Measurements from ENCODE around the gene QARS1. TPM values are rescaled to one million over a fixed set of nuclear protein-coding genes. Genes with fewer than 3 reads are reported as not detected.

QARS1 gene
- total RNA-seq (100 to 1,000 TPM; 214 to 269 TPM), total RNA-seq (120 to 188 reads per million in 2 donors)

DNA sequence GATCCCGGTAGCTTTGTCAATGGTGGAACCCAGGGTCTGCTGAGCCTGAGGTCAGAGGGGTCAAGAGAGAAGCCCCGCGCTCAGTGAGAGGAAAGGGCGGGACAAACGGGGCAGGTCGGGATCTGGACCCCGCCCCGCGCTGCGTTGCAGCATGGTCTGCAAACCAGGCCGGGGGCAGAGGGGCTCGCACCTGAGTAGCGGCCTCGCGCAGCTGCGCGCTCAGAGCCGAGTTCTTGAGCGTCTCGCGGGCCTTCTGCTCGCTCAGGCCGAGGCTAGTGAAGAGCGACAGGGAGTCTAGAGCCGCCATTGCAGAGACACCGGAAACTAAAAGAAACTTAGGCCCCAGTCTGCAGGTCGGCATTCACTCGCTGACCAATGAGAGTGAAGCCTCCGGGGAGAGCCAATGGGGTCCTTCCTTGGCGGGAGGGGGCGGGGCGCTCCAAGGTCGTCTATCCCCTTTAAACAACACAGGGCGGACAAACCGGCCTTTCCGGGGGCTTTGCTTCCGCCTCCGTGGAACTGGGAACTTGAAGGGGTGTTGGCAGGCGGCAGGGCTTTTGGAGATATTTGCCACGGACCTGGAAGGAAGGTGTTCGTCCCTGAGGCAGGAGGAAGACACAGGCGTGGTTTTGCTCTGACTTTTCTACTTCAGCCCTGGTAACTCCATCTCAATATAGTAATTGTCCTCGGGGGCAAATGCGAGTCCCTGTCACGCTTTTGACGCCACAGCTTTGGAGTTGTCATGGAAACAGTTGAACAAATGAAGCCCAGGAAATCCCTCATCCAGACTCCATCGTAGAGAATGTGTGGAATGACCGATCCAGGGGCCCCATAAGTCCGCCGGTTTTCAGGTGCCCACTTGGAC, at the start of gene QARS1:
QARS1 (minus strand) TSS at position 331 of the 865 bp plus-strand sequence; CDS start at position 307, 24 bp downstream.
- no peaks in the 10 kb centered on the region for H3K9me3 ChIP-seq (ENCODE audit: control insufficient read depth, low read length, poor library complexity, severe bottlenecking)
- peaks cover 6% of the 10 kb centered on the region for H3K36me3 Mint-ChIP-seq (ENCODE audit: low read depth)
- H3K27me3 Mint-ChIP-seq, result no peaks in the 10 kb centered on the region
- H3K4me1 Mint-ChIP-seq, result peaks cover 30% of the 10 kb centered on the region
- H3K27ac Mint-ChIP-seq, result peak within 1 kb of the TSS; percentile 96
- peak within 1 kb of the TSS; percentile 96 for H3K4me3 Mint-ChIP-seq
- peak; percentile 99 for ATAC-seq
- DNase-seq, result peak; percentile 77 to 81 (median 79)

DNA sequence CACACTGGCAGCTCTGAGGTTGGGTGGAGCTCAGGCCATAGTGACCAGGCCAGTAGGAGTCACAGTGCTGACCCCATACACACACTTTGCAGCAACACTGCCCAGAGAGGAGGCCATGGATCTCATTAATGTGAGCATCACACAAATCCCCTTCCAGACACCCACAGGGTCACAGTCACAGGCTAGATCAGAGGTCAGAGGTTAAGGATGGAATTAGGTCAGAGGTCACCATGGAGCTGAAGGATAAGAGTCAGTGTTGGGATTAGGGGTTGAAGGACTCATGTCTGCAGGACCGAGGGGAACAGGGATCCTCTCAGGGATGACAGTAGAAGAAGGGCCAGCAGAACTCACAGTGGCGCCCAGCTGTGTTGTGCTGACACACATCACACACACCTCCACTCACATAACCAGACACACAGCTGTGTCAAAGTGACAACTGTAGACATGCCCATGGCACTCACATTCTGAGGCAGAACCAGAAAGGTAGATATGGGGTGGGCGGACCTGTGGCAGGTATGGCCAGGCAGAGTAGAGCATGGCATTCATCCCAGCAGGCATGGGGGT, 48.9 kb upstream of the QARS1 start:
- Mint-ChIP-seq H3K27ac (peak overlapping the region; percentile 19), H3K4me3 (no peak overlapping the region), H3K36me3 (ENCODE audit: low read depth) (no peaks in the 10 kb centered on the region), H3K27me3 (no peaks in the 10 kb centered on the region), H3K4me1 (peaks cover 4% of the 10 kb centered on the region)
- no peaks in the 10 kb centered on the region for H3K9me3 ChIP-seq (ENCODE audit: control insufficient read depth, low read length, poor library complexity, severe bottlenecking)
- DNase-seq (no peak), ATAC-seq (no peak)

DNA sequence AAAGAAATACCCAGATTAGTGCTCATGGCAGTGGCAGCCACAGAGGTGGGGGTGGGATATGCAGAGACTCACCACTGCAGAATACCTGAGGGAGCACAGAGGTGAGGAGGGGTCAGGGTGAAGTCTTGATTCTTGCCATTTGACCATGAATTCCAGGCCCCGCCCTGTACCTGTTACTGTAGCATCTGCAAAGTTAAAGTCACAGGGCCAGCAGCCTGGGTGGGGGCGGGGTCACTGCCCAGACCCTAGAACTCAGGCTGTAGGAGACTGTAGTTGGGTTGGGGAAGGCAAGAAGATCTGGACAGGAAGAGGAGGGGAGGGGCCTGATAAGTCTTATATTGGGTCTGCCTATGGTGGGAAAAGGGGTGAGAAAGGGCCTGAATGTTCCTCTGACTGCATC, 47.1 kb upstream of the QARS1 start:
- H3K9me3 ChIP-seq (ENCODE audit: control insufficient read depth, low read length, poor library complexity, severe bottlenecking), result no peaks in the 10 kb centered on the region
- H3K36me3 Mint-ChIP-seq (ENCODE audit: low read depth), result no peaks in the 10 kb centered on the region
- H3K27ac Mint-ChIP-seq, result peak overlapping the region; percentile 39
- ATAC-seq (no peak), DNase-seq (no peak)
- no peaks in the 10 kb centered on the region for H3K4me1 Mint-ChIP-seq
- H3K4me3 Mint-ChIP-seq, result no peak overlapping the region
- H3K27me3 Mint-ChIP-seq, result no peaks in the 10 kb centered on the region

DNA sequence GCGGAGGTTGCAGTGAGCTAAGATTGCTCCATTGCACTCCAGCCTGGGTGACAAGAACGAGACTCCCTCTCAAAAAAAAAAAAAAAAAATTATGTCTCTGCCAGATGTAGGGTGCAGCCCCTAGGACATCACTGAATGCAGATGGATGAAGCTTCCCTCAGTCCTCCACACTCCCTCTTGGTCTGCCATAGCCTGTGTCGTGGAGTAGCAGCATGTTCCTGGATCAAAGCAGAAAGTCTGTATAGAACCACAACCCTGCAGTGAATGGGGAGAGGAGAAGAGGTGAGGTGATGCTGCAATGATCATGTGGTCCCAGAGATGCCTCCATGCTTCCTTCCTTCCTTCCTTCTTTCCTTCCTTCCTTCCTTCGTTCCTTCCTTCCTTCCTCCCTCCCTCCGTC, 43.6 kb upstream of the QARS1 start:
- H3K4me1 Mint-ChIP-seq, result no peaks in the 10 kb centered on the region

DNA sequence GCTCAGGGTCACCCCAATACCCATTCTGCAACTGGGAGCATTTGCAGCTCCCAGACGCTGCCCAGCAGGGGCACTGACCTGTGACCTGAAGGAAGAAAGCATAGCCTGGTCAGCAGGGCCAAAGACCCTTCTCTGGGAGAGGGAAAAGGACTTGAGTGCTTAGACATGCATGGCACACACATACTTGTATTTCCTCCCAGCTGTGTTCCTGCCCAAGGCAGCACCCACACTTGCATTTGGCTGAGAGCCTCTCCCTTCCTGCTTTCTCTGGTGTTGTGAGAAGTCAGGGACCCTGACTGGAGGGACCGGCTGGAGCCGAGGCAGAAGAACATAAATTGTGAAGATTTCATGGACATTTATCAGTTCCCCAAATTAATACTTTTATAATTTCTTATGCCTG, 35.5 kb upstream of the QARS1 start:
- H3K36me3 Mint-ChIP-seq (ENCODE audit: low read depth), result peaks cover 4% of the 10 kb centered on the region
- ATAC-seq, result no peak
- no peak for DNase-seq
- H3K4me3 Mint-ChIP-seq, result no peak overlapping the region
- H3K9me3 ChIP-seq (ENCODE audit: control insufficient read depth, low read length, poor library complexity, severe bottlenecking), result peaks cover 2% of the 10 kb centered on the region
- peaks cover 22% of the 10 kb centered on the region for H3K27me3 Mint-ChIP-seq
- no peak overlapping the region for H3K27ac Mint-ChIP-seq
- H3K4me1 Mint-ChIP-seq, result no peaks in the 10 kb centered on the region

More for the DNA sequence above, 43.6 kb upstream of the QARS1 start:
- Mint-ChIP-seq H3K27me3 (no peaks in the 10 kb centered on the region), H3K27ac (no peak overlapping the region), H3K36me3 (ENCODE audit: low read depth) (no peaks in the 10 kb centered on the region), H3K4me3 (no peak overlapping the region)
- DNase-seq, result no peak
- H3K9me3 ChIP-seq (ENCODE audit: control insufficient read depth, low read length, poor library complexity, severe bottlenecking), result no peaks in the 10 kb centered on the region
- ATAC-seq, result no peak

DNA sequence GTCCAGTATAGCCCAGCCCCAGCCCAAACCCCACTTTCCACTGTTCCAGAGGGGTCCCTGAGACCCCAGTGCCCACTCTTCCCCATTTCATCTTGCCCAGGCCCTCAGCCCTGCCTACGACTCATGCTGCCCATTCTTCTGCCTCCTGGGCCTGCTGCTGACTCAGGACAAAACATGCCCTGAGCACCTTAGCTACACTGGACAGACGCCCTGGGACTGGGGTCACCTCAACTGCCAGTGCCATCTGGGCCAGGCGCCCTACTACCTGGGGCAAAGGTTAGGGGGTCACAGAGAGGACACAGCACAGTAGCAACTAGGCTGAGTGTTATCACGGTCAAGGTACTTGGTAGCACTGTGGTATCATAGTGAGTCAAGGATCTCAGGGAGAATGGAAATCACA, 30.9 kb upstream of the QARS1 start:
- Mint-ChIP-seq H3K27me3 (peaks cover 51% of the 10 kb centered on the region), H3K27ac (peak overlapping the region; percentile 27), H3K4me3 (no peak overlapping the region), H3K36me3 (ENCODE audit: low read depth) (peaks cover 2% of the 10 kb centered on the region), H3K4me1 (peaks cover 3% of the 10 kb centered on the region)
- H3K9me3 ChIP-seq (ENCODE audit: control insufficient read depth, low read length, poor library complexity, severe bottlenecking), result no peaks in the 10 kb centered on the region
- ATAC-seq, result no peak
- no peak for DNase-seq

DNA sequence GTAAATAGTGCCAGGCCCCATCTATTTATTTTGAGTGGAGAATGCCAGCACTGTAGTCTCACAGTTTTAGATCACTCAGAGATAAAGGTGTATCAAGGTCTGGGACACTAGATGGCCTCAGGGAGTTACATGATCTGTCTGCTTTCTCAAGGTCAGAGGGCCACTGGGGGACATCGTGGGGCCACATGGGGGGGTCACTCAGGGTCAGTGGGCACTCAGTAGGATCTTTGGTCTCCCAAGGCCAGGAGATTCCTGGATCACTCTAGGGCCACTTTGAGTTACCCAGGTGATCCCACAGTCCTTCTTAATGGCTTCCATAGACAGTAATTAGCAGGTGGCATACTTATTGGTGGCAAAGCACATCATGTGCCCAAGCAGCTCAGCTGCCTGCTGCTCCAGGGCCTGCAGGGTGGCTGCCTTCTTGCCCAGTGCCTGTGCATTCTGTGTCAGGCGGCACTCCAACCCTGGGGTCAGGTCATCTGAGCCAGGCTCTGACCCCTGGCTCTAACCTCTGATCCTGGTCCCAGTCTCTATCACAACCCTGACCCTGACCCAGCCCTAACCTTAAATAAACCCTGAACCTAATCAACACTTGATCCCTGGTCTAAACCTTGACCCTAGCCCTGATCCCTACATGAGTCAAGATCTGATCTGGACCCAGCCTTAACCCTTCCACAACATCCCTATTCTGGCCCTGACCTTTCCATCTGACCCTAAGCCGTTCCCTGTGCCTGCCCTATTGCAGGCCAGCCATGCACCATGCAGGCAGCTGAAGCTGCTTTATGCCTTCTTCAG, 30.1 kb upstream of the QARS1 start:
- peak overlapping the region; percentile 27 for H3K27ac Mint-ChIP-seq
- ATAC-seq (no peak), DNase-seq (no peak)
- H3K9me3 ChIP-seq (ENCODE audit: control insufficient read depth, low read length, poor library complexity, severe bottlenecking), result no peaks in the 10 kb centered on the region
- peaks cover 2% of the 10 kb centered on the region for H3K36me3 Mint-ChIP-seq (ENCODE audit: low read depth)
- peaks cover 3% of the 10 kb centered on the region for H3K4me1 Mint-ChIP-seq
- H3K27me3 Mint-ChIP-seq, result peaks cover 47% of the 10 kb centered on the region
- no peak overlapping the region for H3K4me3 Mint-ChIP-seq

DNA sequence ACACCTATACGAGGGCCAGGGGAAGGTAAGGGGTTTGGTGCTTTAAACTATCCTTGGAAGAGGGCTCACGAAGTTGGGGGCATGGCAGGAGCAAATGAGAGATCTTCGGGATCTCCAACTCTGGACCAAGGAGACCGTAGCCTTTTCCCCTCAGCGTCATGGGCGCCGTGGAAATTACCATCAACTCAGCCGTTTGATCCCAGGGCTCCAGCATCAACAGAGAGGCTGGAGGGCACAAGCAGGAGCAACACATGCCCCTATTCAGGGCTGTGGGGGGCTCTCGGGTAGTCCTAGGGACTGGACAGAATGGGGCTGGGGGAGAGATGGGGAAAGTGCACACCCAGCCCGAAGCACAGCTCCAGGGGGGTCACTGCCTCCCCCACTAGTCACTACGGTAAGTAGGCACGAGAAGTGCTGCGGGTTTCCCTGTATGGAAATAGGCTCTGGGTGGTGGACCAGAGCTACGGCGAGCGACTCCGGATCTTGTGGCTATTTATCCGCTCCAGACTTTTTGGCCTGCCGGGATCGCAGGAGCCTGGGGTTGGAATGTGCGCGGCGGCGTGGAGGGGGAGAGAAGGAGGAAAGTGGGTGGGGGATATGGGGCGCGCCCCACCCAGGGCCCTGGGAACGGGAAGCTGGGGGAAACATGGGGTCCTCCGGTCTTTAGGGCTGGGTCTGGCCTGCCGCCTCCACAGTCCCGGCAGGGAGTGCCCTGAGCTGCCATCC, 28.8 kb upstream of the QARS1 start:
- DNase-seq, result no peak
- Mint-ChIP-seq H3K27me3 (peaks cover 47% of the 10 kb centered on the region), H3K36me3 (ENCODE audit: low read depth) (peaks cover 2% of the 10 kb centered on the region), H3K4me3 (no peak overlapping the region), H3K27ac (no peak overlapping the region), H3K4me1 (peaks cover 3% of the 10 kb centered on the region)
- no peaks in the 10 kb centered on the region for H3K9me3 ChIP-seq (ENCODE audit: control insufficient read depth, low read length, poor library complexity, severe bottlenecking)
- no peak for ATAC-seq

DNA sequence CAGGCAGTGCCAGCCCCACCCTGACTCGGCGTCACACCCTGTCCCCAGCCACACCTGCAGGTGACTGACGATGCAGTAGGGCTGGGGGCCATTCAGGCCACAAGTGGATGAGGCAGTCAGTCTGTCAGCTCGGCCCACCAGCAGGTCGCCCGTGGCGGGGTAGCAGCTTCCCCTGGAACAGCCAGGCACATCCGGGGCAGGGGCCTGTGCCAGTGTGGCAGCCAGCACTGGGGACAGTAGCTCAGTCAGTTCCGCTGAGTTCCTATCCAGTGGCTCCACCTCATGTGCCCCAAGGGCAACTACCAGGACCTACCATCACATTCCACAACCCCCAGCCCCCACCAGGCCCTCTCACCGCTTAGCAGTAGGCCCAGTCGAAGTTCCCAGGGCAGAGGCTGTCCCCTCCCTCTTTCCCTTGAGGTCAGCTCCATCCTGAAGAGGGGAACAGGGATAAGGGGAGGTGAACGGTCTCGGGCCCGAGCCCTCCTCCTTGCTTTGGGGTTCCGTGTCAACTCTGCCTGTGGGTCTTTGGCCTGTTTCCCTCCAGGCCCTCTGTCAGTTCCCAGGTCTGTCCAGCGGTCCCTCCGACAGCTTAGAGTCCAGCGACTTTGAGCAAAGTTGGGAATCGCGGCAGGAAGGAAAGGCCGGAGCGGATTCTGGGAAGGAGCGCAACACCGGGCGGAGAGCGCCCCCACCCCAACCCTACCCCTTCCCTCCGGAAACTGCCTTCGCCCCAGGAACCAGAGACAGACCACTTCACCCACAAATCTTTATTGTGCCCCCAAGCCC, 28.1 kb upstream of the QARS1 start, which contains the start of gene LAMB2:
LAMB2 (minus strand) TSS at position 614 of the 789 bp plus-strand sequence; CDS start at position 431, 183 bp downstream.
- no peaks in the 10 kb centered on the region for H3K9me3 ChIP-seq (ENCODE audit: control insufficient read depth, low read length, poor library complexity, severe bottlenecking)
- ATAC-seq (no peak), DNase-seq (no peak)
- Mint-ChIP-seq H3K27me3 (peaks cover 40% of the 10 kb centered on the region), H3K27ac (no peak within 1 kb of the TSS), H3K4me3 (no peak within 1 kb of the TSS), H3K4me1 (peaks cover 3% of the 10 kb centered on the region), H3K36me3 (ENCODE audit: low read depth) (peaks cover 2% of the 10 kb centered on the region)

DNA sequence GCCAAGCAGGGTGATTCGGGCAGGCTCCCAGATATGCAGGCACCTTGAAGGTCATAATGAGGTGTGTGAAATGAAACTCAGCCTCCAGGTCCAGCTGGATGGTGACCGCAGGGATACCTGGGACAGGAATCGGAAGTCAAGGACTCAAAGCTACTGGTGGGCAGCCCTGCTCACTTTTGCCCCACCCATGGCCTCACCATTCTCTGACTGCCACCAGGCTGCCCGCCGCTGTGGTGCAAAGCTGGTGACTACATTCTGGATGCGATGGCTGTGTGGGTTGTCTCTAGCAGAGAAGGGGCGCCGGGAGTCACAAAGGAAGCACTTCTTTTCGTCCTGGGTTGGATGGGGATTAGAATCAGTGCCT, 27.5 kb upstream of the QARS1 start:
- Mint-ChIP-seq H3K4me1 (peaks cover 3% of the 10 kb centered on the region), H3K36me3 (ENCODE audit: low read depth) (peaks cover 2% of the 10 kb centered on the region), H3K27ac (no peak overlapping the region), H3K27me3 (peaks cover 35% of the 10 kb centered on the region), H3K4me3 (no peak overlapping the region)
- DNase-seq (no peak), ATAC-seq (no peak)
- H3K9me3 ChIP-seq (ENCODE audit: control insufficient read depth, low read length, poor library complexity, severe bottlenecking), result no peaks in the 10 kb centered on the region

DNA sequence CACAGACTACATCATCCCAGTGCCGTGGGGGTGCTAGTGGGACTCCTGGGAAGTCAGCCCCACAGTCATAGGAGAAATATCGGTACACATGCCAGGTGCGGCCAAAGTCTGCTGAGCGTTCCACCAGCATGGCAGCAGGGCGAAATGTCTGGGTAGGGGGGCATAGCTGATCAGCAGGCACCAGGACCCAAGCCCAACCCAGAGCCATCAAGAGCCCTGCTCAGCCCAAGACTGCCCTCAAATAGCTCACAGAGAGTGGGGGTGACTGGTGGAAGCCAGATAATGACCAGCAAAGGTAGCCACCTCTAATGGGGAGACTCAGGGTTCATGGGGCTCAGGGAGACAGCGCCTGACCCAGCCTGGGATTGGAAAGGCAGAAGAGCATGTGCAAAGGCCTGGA, 27.0 kb upstream of the QARS1 start:
- peaks cover 2% of the 10 kb centered on the region for H3K36me3 Mint-ChIP-seq (ENCODE audit: low read depth)

DNA sequence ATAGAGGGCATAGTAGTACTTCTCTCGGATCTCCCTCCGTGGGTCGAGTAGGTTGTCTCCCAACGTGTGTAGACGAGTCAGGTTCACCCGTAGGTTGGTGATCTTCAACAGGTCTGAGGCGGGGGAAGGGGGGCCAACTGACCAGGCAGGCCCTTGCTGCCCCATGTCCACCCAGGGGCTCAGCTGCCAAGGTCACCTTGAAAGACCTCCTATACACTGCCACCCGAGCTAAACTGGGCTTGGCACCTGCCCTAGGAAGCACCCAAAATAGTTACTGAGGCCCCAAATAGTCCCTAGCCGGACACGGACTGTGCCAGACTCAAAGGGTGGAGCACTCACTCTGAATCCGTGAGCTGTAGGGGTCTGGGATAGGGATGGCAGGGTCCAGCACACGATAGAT, 26.5 kb upstream of the QARS1 start:
- H3K36me3 Mint-ChIP-seq (ENCODE audit: low read depth), result peaks cover 2% of the 10 kb centered on the region
- H3K27ac Mint-ChIP-seq, result no peak overlapping the region
- ATAC-seq (no peak), DNase-seq (no peak)
- peaks cover 3% of the 10 kb centered on the region for H3K4me1 Mint-ChIP-seq
- peaks cover 35% of the 10 kb centered on the region for H3K27me3 Mint-ChIP-seq
- H3K9me3 ChIP-seq (ENCODE audit: control insufficient read depth, low read length, poor library complexity, severe bottlenecking), result no peaks in the 10 kb centered on the region
- no peak overlapping the region for H3K4me3 Mint-ChIP-seq

More for the DNA sequence above, 27.0 kb upstream of the QARS1 start:
- Mint-ChIP-seq H3K27ac (no peak overlapping the region), H3K27me3 (peaks cover 35% of the 10 kb centered on the region), H3K4me3 (no peak overlapping the region), H3K4me1 (peaks cover 3% of the 10 kb centered on the region)
- no peak for ATAC-seq
- no peaks in the 10 kb centered on the region for H3K9me3 ChIP-seq (ENCODE audit: control insufficient read depth, low read length, poor library complexity, severe bottlenecking)
- no peak for DNase-seq
